Stomach smooth muscle (tissue), 2 donors: Measurements from ENCODE around the gene SLC15A3.
A peak's percentile ranks its signal among the peaks of the same experiment; 100 is the strongest.

Experiments
- H3K27ac ChIP-seq: one replicate; pipeline ENCODE4 v1.7.0; 2013; ENCODE audit warnings: mild to moderate bottlenecking, low read length, inconsistent platforms
- H3K27me3 ChIP-seq, 2 donors: one replicate each; pipeline ENCODE4 v1.7.0; 2013; ENCODE audit warnings: low read length in 2 of 2; ENCODE audit not compliant: insufficient read depth in 2 of 2, control insufficient read depth in 1 of 2
- H3K36me3 ChIP-seq, 2 donors: one replicate each; pipeline ENCODE4 v1.7.0; 2013; ENCODE audit warnings: low read length in 2 of 2; ENCODE audit not compliant: control insufficient read depth in 2 of 2, insufficient read depth in 2 of 2
- H3K4me1 ChIP-seq: one replicate; pipeline ENCODE4 v1.7.0; 2013; ENCODE audit warnings: low read length; ENCODE audit not compliant: control insufficient read depth, insufficient read depth
- H3K4me3 ChIP-seq, 2 donors: one replicate each; pipeline ENCODE4 v1.7.0; 2013; ENCODE audit warnings: low read length in 2 of 2
- H3K9ac ChIP-seq, 2 donors: one replicate each; pipeline ENCODE4 v1.7.0; 2013; ENCODE audit warnings: low read length in 2 of 2, mild to moderate bottlenecking in 1 of 2
- H3K9me3 ChIP-seq, 2 donors: one replicate each; pipeline ENCODE4 v1.7.0; 2013; ENCODE audit warnings: low read length in 2 of 2; ENCODE audit not compliant: control insufficient read depth in 2 of 2
- donor health status: healthy.
- donor health status: Pancreatic carcinoma.

The SLC15A3 gene

DNA sequence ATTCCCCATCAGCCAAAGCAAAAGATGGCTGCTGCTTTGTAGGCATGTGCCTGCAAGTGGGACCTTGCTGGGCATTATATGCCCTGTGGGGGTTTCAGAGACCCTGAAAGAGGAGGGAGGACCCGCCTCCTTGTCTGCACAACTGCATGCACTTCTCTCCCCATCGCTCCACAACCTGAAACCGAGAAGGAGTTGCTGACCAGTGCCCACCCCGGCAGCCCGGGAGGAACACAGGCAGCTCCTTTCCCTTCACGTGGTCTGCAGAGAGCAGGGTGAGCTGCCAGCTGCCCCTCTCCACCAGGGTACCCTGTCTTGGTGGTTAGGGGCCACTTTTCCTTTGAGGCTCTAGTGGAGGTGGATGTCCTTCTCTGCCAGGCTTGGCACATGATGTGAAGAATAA, 29.1 kb downstream of the SLC15A3 start:
- H3K36me3 ChIP-seq: peaks cover 35 to 39% of the 10 kb centered on the region in 2 donors
- no peak overlapping the region for H3K27ac ChIP-seq
- H3K9ac ChIP-seq: no peak overlapping the region
- peaks cover 30% of the 10 kb centered on the region for H3K4me1 ChIP-seq
- H3K27me3 ChIP-seq: peaks cover 23 to 31% of the 10 kb centered on the region in 2 donors
- H3K9me3 ChIP-seq: no peaks in the 10 kb centered on the region
- no peak overlapping the region for H3K4me3 ChIP-seq

GRCh38 chr11:60921777-60922335, 30.1 kb downstream of the SLC15A3 start:
- Histone ChIP-seq H3K27ac (no peak overlapping the region), H3K9ac (no peak overlapping the region), H3K4me1 (peaks cover 32% of the 10 kb centered on the region), H3K27me3 (peaks cover 20 to 28% of the 10 kb centered on the region in 2 donors), H3K4me3 (no peak overlapping the region), H3K9me3 (no peaks in the 10 kb centered on the region), H3K36me3 (peaks cover 35 to 39% of the 10 kb centered on the region in 2 donors)

- Histone ChIP-seq H3K4me3 (no peak overlapping the region), H3K4me1 (peaks cover 38% of the 10 kb centered on the region), H3K9ac (no peak overlapping the region), H3K27me3 (peaks cover 17 to 23% of the 10 kb centered on the region in 2 donors), H3K36me3 (peaks cover 35 to 39% of the 10 kb centered on the region in 2 donors), H3K27ac (no peak overlapping the region), H3K9me3 (no peaks in the 10 kb centered on the region)
These were observed 30.7 kb downstream of the SLC15A3 start for GRCh38 chr11:60921259-60921658.

DNA sequence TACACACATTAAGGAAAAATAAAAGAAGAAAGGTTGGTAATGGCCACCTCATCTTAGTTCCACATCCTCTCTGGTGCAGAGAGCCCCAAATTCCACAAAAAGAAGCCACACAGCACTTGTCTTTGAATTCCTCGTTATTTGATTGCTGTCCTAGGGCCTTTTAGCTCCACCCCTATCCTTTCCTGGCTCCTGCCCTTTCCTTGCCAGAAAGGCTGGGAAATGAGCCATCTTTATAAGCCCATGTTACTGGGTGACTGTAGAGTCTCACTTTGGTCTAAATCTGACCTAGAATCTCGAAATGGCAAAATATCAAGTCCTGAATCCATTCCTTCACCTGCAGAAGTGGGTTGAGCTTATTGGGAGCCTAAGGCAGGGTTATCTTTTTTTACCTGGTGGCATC, 32.0 kb downstream of the SLC15A3 start:
- no peaks in the 10 kb centered on the region for H3K9me3 ChIP-seq
- peaks cover 35 to 39% of the 10 kb centered on the region in 2 donors for H3K36me3 ChIP-seq
- no peak overlapping the region for H3K27ac ChIP-seq
- peaks cover 47% of the 10 kb centered on the region for H3K4me1 ChIP-seq
- no peak overlapping the region for H3K9ac ChIP-seq
- H3K4me3 ChIP-seq: no peak overlapping the region
- H3K27me3 ChIP-seq: peaks cover 9 to 10% of the 10 kb centered on the region in 2 donors

DNA sequence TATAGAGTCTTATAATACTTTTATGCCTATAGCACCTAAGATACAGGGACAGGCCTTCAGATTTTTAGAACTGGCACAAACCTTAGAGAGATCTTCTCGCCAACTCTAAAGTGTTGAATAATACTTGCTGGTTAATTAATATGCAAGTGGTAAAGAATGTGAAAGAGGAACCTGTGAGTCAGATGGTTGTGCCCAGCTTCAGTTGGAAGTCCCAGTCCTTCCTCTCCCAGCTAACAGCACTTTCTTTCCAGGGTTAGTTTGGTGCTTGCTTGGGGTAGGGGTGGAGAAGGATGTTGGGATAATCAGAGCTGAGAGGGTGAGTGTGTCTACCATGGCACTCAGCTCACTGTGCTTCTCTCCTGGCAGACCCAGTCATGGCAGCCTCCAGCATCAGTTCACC, 32.7 kb downstream of the SLC15A3 start:
- Histone ChIP-seq H3K4me3 (no peak overlapping the region), H3K36me3 (peaks cover 35 to 39% of the 10 kb centered on the region in 2 donors), H3K27me3 (peaks cover 4 to 5% of the 10 kb centered on the region in 2 donors), H3K4me1 (peaks cover 41% of the 10 kb centered on the region), H3K9me3 (no peaks in the 10 kb centered on the region), H3K9ac (no peak overlapping the region), H3K27ac (no peak overlapping the region)

DNA sequence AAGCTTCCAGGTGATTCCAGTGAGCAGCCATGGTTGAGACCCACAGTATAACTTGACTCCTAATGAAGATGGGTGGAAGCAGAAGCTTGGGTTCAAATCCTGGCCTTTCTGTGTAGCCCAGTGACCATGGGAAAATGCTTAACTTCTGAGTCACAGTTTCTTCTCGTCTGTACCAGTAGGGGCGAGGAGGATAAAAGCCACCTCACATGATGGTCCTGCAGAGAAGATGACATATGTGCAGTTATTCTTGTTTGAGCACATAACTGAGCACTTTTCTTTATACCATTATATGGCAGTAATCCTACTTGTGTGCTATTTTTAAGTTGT, 33.1 kb downstream of the SLC15A3 start:
- H3K4me1 ChIP-seq: peaks cover 41% of the 10 kb centered on the region
- H3K36me3 ChIP-seq: peaks cover 35 to 39% of the 10 kb centered on the region in 2 donors
- H3K4me3 ChIP-seq: no peak overlapping the region
- H3K27ac ChIP-seq: no peak overlapping the region
- H3K9me3 ChIP-seq: no peaks in the 10 kb centered on the region
- H3K27me3 ChIP-seq: peaks cover 4 to 5% of the 10 kb centered on the region in 2 donors
- no peak overlapping the region for H3K9ac ChIP-seq

GRCh38 chr11:60918251-60918938, 33.6 kb downstream of the SLC15A3 start:
- Histone ChIP-seq H3K27me3 (peaks cover under 1 to 1% of the 10 kb centered on the region in 2 donors), H3K4me3 (no peak overlapping the region), H3K27ac (no peak overlapping the region), H3K4me1 (peaks cover 37% of the 10 kb centered on the region), H3K9ac (no peak overlapping the region), H3K36me3 (peaks cover 34 to 38% of the 10 kb centered on the region in 2 donors), H3K9me3 (no peaks in the 10 kb centered on the region)

DNA sequence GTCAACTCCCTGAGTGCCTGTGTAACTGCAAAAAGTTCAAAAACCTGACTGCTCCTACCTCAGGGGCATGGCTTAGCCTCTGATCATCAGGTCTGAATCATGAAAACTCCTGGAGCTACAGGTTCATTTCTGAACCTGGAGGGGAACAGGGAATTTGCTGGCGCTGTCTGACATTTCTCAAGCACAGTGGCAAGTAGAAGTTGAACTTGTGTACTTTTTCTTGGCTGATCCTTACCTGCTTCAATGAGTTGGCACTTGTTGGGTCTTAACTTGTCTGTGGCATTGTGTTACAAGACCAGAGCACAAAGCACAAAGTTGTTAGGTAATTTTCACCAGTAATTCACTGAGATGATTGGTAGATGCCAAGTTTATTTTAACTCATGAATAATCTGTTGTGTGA, 34.7 kb downstream of the SLC15A3 start:
- Histone ChIP-seq H3K27me3 (no peaks in the 10 kb centered on the region), H3K27ac (no peak overlapping the region), H3K9ac (no peak overlapping the region), H3K9me3 (no peaks in the 10 kb centered on the region), H3K4me1 (peaks cover 43% of the 10 kb centered on the region), H3K36me3 (peaks cover 24 to 27% of the 10 kb centered on the region in 2 donors), H3K4me3 (no peak overlapping the region)

GRCh38 chr11:60916669-60917206, 35.2 kb downstream of the SLC15A3 start:
- H3K27ac ChIP-seq: no peak overlapping the region
- no peak overlapping the region for H3K4me3 ChIP-seq
- H3K9ac ChIP-seq: peak overlapping the region in 1 of 2 donors; percentile 36
- no peaks in the 10 kb centered on the region for H3K27me3 ChIP-seq
- no peaks in the 10 kb centered on the region for H3K9me3 ChIP-seq
- H3K36me3 ChIP-seq: peaks cover 19 to 22% of the 10 kb centered on the region in 2 donors
- peaks cover 43% of the 10 kb centered on the region for H3K4me1 ChIP-seq

DNA sequence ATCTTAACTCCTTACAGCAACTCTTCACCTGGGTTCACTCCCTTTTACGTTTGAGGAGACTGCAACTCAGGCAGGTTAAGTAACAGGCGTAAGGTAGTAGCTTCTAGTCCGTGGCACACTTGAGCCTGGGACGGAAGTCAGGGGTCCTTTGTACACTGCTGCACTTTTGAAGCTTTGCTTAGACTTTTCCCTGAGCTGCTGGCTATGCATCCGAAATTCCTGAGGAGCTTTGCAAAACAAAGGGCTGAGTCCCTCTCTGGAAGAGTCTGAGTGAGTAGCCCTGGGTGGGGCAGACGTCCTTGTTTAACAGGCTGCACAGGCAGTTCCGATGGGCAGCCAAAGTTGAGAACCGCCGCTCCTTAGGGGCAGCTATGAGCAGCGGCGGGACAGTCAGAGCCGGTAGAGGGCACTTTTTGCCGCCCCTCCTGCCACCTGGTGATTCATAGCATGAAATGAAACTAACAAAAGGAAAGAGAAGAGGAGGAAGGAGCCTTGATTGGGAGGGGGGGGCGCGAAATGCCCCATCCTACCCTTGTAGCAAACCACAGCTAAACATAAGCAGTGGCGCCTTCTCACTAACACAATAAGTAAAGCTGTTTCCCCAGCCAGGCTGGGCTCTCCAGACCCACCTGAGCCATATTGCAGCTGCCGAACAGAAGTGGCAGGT, 36.6 kb downstream of the SLC15A3 start:
- Histone ChIP-seq H3K4me1 (peaks cover 43% of the 10 kb centered on the region), H3K4me3 (peak overlapping the region; percentile 89 to 92), H3K36me3 (peaks cover 8 to 9% of the 10 kb centered on the region in 2 donors), H3K9me3 (no peaks in the 10 kb centered on the region), H3K27me3 (peaks cover 3% of the 10 kb centered on the region in 2 donors), H3K9ac (peak overlapping the region; percentile 99 to 100), H3K27ac (peak overlapping the region; percentile 97)
